HepG2 (cell line): ENCODE data around the gene P3H2. TPM values are rescaled to one million over a fixed set of nuclear protein-coding genes. Genes with fewer than 3 reads are reported as not detected.

Experiments
- ATAC-seq: fragments of 200-7000 bp; cut with Tn5 transposase; 3 replicates; pipeline ENCODE4 v1.9.1; 2020; ENCODE audit warnings: mild to moderate bottlenecking, moderate library complexity
- BruUV-seq: library from RNA; stranded (reverse); fragments of 400-500 nt; replicated peaks from 2 replicates; lab custom pipeline; 2021; lab: Mats Ljungman, UMichigan
- CTCF ChIA-PET: fragments of 300-600 bp; formaldehyde crosslinking; extraction: SDS; loops from one replicate; lab custom pipeline; 2021; ENCODE audit warnings: low total read pairs, inconsistent platforms, low intra/inter-chr PET ratio; lab: Yijun Ruan, JAX
- POLR2A ChIA-PET: fragments of 350-600 bp; sonication (Branson Sonifier 250); formaldehyde crosslinking; loops from one replicate; lab custom pipeline; 2020; ENCODE audit warnings: antibody characterized with exemption, inconsistent platforms; lab: Yijun Ruan, JAX
- DNase-seq: peaks from one replicate; pipeline ENCODE4 v3.0.0-alpha.2; 2015; ENCODE audit warnings: low spot score
- FAIRE-seq: peaks from 3 replicates; lab custom pipeline; 2011; peaks lifted over from hg19 to GRCh38; lab: Jason Lieb, UNC
- H2AFZ ChIP-seq: one replicate; pipeline ENCODE4 v1.6.1; 2011; ENCODE audit warnings: low read length, inconsistent platforms
- H3K27ac ChIP-seq: fragments of 300-600 bp; 3 replicates; pipeline ENCODE4 v1.8.0; 2011; ENCODE audit warnings: mixed run types, mild to moderate bottlenecking, mixed read lengths, low read length, inconsistent platforms; ENCODE audit not compliant: insufficient read depth; ENCODE audit errors: extremely low read length
- H3K27me3 ChIP-seq, 2 experiments: fragments of 200-600 bp in 1 of 2; 2 replicates in 1 of 2; 3 replicates in 1 of 2; pipeline versions ENCODE4 v1.6.0 to v1.8.0; 2011; ENCODE audit warnings: low read length in 2 of 2, mild to moderate bottlenecking in 2 of 2, moderate library complexity in 2 of 2, inconsistent platforms in 1 of 2; ENCODE audit not compliant: insufficient read depth in 2 of 2, control insufficient read depth in 1 of 2
- H3K36me3 ChIP-seq, 2 experiments: fragments of 200-600 bp in 1 of 2; replicated peaks in 1 of 2; 2 replicates in 1 of 2; 3 replicates in 1 of 2; pipeline versions ENCODE4 v1.5.1 to v1.8.0; 2011; ENCODE audit warnings: low read length in 2 of 2, inconsistent platforms in 1 of 2; ENCODE audit not compliant: insufficient read depth in 2 of 2, control insufficient read depth in 1 of 2
- H3K4me1 ChIP-seq: 2 replicates; pipeline ENCODE4 v1.5.1; 2012; ENCODE audit warnings: low read length, inconsistent platforms; ENCODE audit not compliant: insufficient read depth
- H3K4me2 ChIP-seq: 2 replicates; pipeline ENCODE4 v1.6.0; 2011; ENCODE audit warnings: low read depth, low read length, inconsistent platforms
- H3K4me3 ChIP-seq, 3 experiments: fragments of 200-600 bp in 1 of 3; sonication (generic), shearing (Covaris generic) in 1 of 3; replicated peaks in 1 of 3; 2 replicates each; pipeline ENCODE4 v1.5.1; 2011 to 2016; ENCODE audit warnings: low read length in 3 of 3, inconsistent platforms in 2 of 3, low read depth in 2 of 3, mild to moderate bottlenecking in 2 of 3, control low read depth in 1 of 3, mixed read lengths in 1 of 3; ENCODE audit not compliant: insufficient read depth in 1 of 3
- H3K79me2 ChIP-seq: one replicate; pipeline ENCODE4 v1.6.1; 2011; ENCODE audit warnings: low read length, inconsistent platforms; ENCODE audit not compliant: insufficient read depth
- H3K9ac ChIP-seq: 2 replicates; pipeline ENCODE4 v1.6.0; 2011; ENCODE audit warnings: mild to moderate bottlenecking, low read depth, low read length, inconsistent platforms; ENCODE audit not compliant: insufficient read depth
- H3K9me3 ChIP-seq: 2 replicates; pipeline ENCODE4 v1.5.1; 2012; ENCODE audit warnings: mild to moderate bottlenecking, low read length
- H4K20me1 ChIP-seq: 2 replicates; pipeline ENCODE4 v1.6.0; 2011; ENCODE audit warnings: inconsistent platforms, mild to moderate bottlenecking, low read length, moderate library complexity; ENCODE audit not compliant: insufficient read depth
- DNMT3B ChIP-seq: conservative IDR thresholded peaks from 2 replicates; pipeline ENCODE4 v1.6.1; 2016; ENCODE audit warnings: missing biosample characterization, control low read depth
- HMGXB3 ChIP-seq: sonication (generic); formaldehyde crosslinking; IDR thresholded peaks from 2 replicates; pipeline ENCODE4 v1.4.0; 2020; ENCODE audit warnings: missing genetic modification reagents, borderline replicate concordance
- IRF9 ChIP-seq: sonication (generic); formaldehyde crosslinking; IDR thresholded peaks from 2 replicates; pipeline ENCODE4 v1.8.0; 2022; ENCODE audit warnings: missing genetic modification reagents, mild to moderate bottlenecking, borderline replicate concordance
- MAFF ChIP-seq: IDR thresholded peaks from 2 replicates; pipeline ENCODE4 v1.6.1; 2011; ENCODE audit warnings: low read depth, low read length, improper control_type of control experiment
- MAX ChIP-seq: IDR thresholded peaks from 2 replicates; pipeline ENCODE4 v1.6.1; 2012; ENCODE audit warnings: inconsistent platforms
- MYPOP ChIP-seq: sonication (generic); formaldehyde crosslinking; IDR thresholded peaks from 2 replicates; pipeline ENCODE4 v1.8.1; 2023; ENCODE audit warnings: mild to moderate bottlenecking, moderate library complexity, missing genetic modification reagents
- NFYB ChIP-seq: sonication (generic); formaldehyde crosslinking; IDR thresholded peaks from 2 replicates; pipeline ENCODE4 v1.4.0; 2020; ENCODE audit warnings: missing genetic modification reagents
- NFYC ChIP-seq: IDR thresholded peaks from 2 replicates; pipeline ENCODE4 v1.6.1; 2016; ENCODE audit warnings: missing genetic modification reagents, missing compliant biosample characterization
- NPAS2 ChIP-seq: sonication (generic); formaldehyde crosslinking; IDR thresholded peaks from 2 replicates; pipeline ENCODE4 v1.8.0; 2022; ENCODE audit warnings: mild to moderate bottlenecking, missing genetic modification reagents, borderline replicate concordance
- POLR2AphosphoS2 ChIP-seq: IDR thresholded peaks from 2 replicates; pipeline ENCODE4 v1.6.1; 2011; ENCODE audit warnings: low read depth, low read length, improper control_type of control experiment
- PRDM15 ChIP-seq: sonication (generic); formaldehyde crosslinking; IDR thresholded peaks from 2 replicates; pipeline ENCODE4 v1.4.0; 2020; ENCODE audit warnings: missing genetic modification reagents
- SNAI1 ChIP-seq: sonication (generic); formaldehyde crosslinking; IDR thresholded peaks from 2 replicates; pipeline ENCODE4 v1.5.0; 2020; ENCODE audit warnings: mild to moderate bottlenecking, missing genetic modification reagents, borderline replicate concordance
- ZKSCAN5 ChIP-seq: sonication (generic); formaldehyde crosslinking; IDR thresholded peaks from 2 replicates; pipeline ENCODE4 v1.5.1; 2020; ENCODE audit warnings: mild to moderate bottlenecking, missing genetic modification reagents
- ZNF337 ChIP-seq: sonication (generic); formaldehyde crosslinking; IDR thresholded peaks from 2 replicates; pipeline ENCODE4 v1.5.1; 2020; ENCODE audit warnings: missing genetic modification reagents, low read depth, mild to moderate bottlenecking, borderline replicate concordance
- ZNF724P ChIP-seq: sonication (generic); formaldehyde crosslinking; IDR thresholded peaks from 2 replicates; pipeline ENCODE4 v1.8.0; 2022; ENCODE audit warnings: missing genetic modification reagents, borderline replicate concordance
- WGBS: methylation state at CpG from one replicate; pipeline ENCODE4 v1.1.6; 2017; ENCODE audit warnings: low lambda C conversion rate; 5-methylcytosine and 5-hydroxymethylcytosine counted together
- in situ Hi-C: cut with HindIII; loops from 2 replicates; pipeline ENCODE4 v1.10.0; 2017; ENCODE audit warnings: low pct_unique_long_range_greater_than_20kb; ENCODE audit not compliant: extremely low pct_ligation_motif_present
- intact Hi-C: fragments of 100-400 bp; cut with micrococcal nuclease; formaldehyde crosslinking; loops from one replicate; pipeline ENCODE4 v1.10.0; 2022; ENCODE audit not compliant: unreplicated experiment
- polyA plus RNA-seq, 8 experiments: library from polyadenylated mRNA; depleted of rRNA in 3 of 8; stranded (reverse) in 7 of 8; unstranded in 1 of 8; fragments of >200 nt; fragmentation: Illumina TruSeq in 4 of 8; extraction: Trizol in 4 of 8; gene quantifications; 2 replicates each; pipeline versions ENCODE4 v1.2.1 to v1.2.3, GENCODE V29; 2011 to 2016; ENCODE audit warnings: low read depth in 4 of 8, missing spikeins in 1 of 8, mixed read lengths in 1 of 8; ENCODE audit not compliant: insufficient read depth in 1 of 8
- total RNA-seq, 5 experiments: library from RNA; depleted of rRNA; stranded (reverse); fragments of >200 nt; fragmentation: Illumina TruSeq; extraction: Trizol; gene quantifications; 2 replicates each; pipeline ENCODE4 v1.2.3, GENCODE V29; 2016; ENCODE audit warnings: low read depth in 1 of 5

The P3H2 gene
- total and polyA plus RNA-seq, 2 of the 13 experiments (the other 11 are each of a cell fraction or from before 2014, with no cell fraction given) = not detected

GRCh38 chr3:189941125-189941524 is 179.6 kb downstream of the P3H2 start:
- in situ Hi-C loops = no loop called here
- H3K9me3 ChIP-seq = no peaks in the 10 kb centered on the region
- ChIA-PET CTCF (no interaction called here), POLR2A (no interaction called here)
- DNase-seq = peak; percentile 21
- no peak for FAIRE-seq
- H3K79me2 ChIP-seq = no peaks in the 10 kb centered on the region
- H3K27ac ChIP-seq = no peak overlapping the region
- TF ChIP-seq PRDM15 (CRISPR knock-in tag) = no peak
- peak; percentile 47 for TF ChIP-seq MAX
- no peak for TF ChIP-seq ZNF724P
- no peak for TF ChIP-seq POLR2AphosphoS2
- TF ChIP-seq SNAI1 (CRISPR knock-in tag) = no peak
- no peak for TF ChIP-seq DNMT3B (CRISPR knock-in tag)
- TF ChIP-seq MAFF = no peak
- peak; percentile 92 for TF ChIP-seq HMGXB3 (CRISPR knock-in tag)
- no peak for TF ChIP-seq IRF9
- TF ChIP-seq ZKSCAN5 (CRISPR knock-in tag) = no peak
- peak; percentile 37; the same call in 1 of the 2 replicates for TF ChIP-seq NFYC
- no peak for TF ChIP-seq MYPOP (CRISPR knock-in tag)
- peak; percentile 31; the same call in 1 of the 2 replicates for TF ChIP-seq NFYB (CRISPR knock-in tag)
- no peak for TF ChIP-seq ZNF337 (CRISPR knock-in tag)
- no peak for TF ChIP-seq NPAS2 (CRISPR knock-in tag)
- no peaks in the 10 kb centered on the region for H3K36me3 ChIP-seq
- 2% methylated on average over 5 of the region's 5 CpGs for WGBS
- H3K4me1 ChIP-seq = peaks cover 22% of the 10 kb centered on the region
- H3K9ac ChIP-seq = no peak overlapping the region
- H2AFZ ChIP-seq = no peak overlapping the region
- intact Hi-C loops = no loop called here
- H3K4me3 ChIP-seq = no peak overlapping the region
- BruUV-seq = no TSS peak
- H3K27me3 ChIP-seq = no peaks in the 10 kb centered on the region
- no peaks in the 10 kb centered on the region for H4K20me1 ChIP-seq
- ATAC-seq = peak; percentile 86
- H3K4me2 ChIP-seq = peak overlapping the region; percentile 62
